ELR (cell line): ENCODE results near the gene CCDC117.
"Not testable (repeated sequence)": the region's sequence is repeated elsewhere in the genome, so short reads cannot be mapped to it uniquely, and the experiment has no call there.

ENCODE experiments used
- DNase-seq: peaks from one replicate; pipeline ENCODE4 v3.0.0-alpha.2; 2015; ENCODE audit warnings: low read depth

CCDC117 gene

DNA sequence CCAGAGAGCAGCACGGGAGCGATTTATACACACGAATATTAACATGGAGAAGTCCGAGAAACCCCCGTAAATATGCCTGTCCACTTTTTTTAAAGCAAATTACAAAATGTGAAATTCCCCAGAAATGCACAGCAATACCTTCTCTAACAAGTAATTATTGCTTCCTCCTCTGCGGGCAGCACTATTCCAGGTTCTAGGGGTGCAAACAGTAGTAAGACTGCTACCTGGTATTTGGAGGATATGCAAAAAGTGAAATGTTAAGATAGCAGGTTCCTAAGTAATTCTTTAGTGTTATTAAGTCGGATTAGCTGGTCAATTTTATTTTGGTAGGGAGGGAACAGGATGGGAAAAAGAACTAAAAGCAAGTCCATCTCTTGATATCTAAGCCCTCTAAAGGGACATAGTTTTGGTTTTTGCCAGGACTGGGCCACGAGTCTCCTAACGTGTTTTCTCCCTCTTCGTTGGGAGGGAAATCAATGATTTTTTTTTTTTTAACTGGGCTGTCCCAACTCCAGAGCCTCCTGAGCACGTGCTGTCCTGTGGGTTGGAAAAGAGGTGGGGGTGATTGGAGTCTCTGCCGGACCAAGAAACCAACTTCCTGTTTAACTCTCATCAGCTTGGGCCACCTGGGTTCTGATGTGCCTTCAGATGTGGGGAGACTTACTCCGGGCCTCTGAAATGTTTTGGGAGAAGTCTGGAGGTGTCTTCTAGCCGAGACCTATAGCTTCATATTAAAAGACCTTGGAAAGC is 29.5 kb downstream of the CCDC117 start:
- DNase-seq = no peak

- peak; percentile 14 for DNase-seq
Observed at GRCh38 chr22:28802595-28803123, 30.2 kb downstream of the CCDC117 start.

DNA sequence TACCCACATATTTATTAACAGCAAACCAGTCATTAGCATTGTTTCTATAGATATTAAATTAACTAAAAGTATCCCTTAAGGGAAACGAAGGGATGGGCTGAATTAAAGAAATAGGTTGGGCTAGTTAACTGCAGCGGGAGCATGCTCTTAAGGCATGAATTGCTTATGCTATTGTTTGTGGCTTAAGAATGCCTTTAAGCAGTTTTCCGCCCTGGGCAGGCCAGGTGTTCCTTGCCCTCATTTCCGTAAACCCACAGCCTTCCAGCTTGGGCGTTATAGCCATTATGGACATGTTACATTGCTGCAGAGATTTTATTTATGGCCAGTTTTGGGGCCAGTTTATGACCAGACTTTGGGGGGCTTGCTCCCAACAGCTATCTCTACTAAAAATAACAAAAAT is 32.9 kb downstream of the CCDC117 start:
- DNase-seq = not testable (repeated sequence)

DNA sequence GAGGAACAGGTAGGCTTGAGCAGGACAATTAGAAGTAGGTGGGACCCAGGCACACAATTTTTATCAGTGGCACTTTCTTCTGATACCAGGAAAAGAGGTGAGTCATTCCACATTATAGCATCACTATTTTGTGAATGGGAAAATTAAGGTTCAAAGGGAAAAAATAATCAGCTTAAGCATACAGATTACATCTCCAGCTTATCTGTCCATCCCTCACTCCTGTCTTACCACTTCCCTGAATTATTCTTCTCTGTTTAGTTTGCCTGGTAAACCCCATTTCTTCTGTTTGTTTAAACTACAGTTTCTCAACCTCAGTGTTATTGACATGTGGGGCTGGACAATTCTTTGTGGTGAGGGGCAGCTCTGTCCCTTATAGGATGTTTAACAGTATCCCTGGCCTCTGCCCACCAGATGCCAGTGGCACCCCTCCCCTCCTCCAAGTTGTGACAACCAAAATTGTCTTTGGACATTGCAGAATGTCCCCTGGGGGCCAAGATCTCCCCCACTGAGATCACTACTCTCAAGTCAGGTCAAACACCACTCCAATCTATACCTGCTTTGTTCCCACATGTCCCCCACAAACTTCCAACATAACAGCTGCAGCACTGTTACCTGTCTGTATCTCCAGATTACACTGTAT is 36.3 kb downstream of the CCDC117 start:
- DNase-seq = no peak

- no peak for DNase-seq
Observed at GRCh38 chr22:28810821-28811491, 38.5 kb downstream of the CCDC117 start.

- no peak for DNase-seq
Observed at GRCh38 chr22:28812516-28812915, 40.0 kb downstream of the CCDC117 start.

- DNase-seq = no peak
Observed at GRCh38 chr22:28813772-28814518, 41.5 kb downstream of the CCDC117 start.

GRCh38 chr22:28815111-28815510 is 42.6 kb downstream of the CCDC117 start:
- DNase-seq = no peak

- no peak for DNase-seq
Observed at GRCh38 chr22:28815729-28816128, 43.2 kb downstream of the CCDC117 start.

- DNase-seq = no peak
Observed at GRCh38 chr22:28817064-28817463, 44.6 kb downstream of the CCDC117 start.

GRCh38 chr22:28817919-28818859 is 45.7 kb downstream of the CCDC117 start:
- DNase-seq = no peak

- DNase-seq = no peak
Observed at GRCh38 chr22:28819253-28820096, 47.0 kb downstream of the CCDC117 start.

DNA sequence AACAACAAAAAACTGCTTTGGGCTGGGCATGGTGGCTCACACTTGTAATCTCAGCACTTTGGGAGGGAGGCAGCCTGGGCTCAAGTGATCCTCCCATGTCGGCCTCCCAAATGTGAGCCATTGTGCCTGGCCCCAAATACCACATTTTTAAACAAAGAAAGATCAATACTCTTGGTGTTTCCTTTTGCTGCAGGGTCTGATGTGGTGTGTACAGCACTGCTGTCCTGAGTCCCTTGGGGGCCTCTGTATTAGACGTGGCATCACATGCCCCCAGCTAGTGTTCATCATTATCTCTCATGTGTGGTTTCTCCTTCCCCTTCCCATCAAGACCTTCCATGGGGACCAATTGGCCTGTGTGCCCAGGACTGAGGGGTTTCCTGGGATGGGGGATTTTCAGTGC is 48.4 kb downstream of the CCDC117 start:
- no peak for DNase-seq

- no peak for DNase-seq
Observed at GRCh38 chr22:28821452-28821851, 49.0 kb downstream of the CCDC117 start.

DNA sequence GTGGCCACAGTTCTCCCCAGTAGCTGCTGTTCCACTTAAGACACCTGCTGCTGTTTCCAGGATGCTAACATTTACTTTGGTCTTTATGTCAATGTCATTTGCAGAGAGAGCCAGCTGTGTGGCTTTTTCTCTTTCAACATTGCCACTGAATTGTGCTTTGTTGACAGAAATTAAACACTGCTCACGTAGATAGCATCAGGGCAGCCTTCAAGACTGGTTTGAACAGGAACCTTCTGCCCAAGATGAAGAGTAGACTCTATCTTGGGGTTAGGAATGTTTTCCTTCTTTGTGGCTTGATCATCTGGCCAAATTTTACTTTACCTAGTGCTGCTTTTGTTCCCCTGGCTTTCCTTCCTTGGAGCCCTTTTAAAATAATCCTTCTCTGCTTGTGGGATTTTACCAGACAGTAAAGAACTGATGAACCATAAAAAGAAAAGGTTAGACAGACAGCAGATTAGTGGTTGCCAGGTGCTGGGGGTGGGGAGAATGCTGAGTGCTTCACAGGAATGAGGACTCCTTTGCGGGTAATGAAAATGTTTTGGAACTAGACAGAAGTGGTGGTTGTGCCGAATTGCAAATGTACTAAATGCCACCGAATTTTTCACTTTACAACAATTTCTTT is 50.5 kb downstream of the CCDC117 start:
- no peak for DNase-seq

DNA sequence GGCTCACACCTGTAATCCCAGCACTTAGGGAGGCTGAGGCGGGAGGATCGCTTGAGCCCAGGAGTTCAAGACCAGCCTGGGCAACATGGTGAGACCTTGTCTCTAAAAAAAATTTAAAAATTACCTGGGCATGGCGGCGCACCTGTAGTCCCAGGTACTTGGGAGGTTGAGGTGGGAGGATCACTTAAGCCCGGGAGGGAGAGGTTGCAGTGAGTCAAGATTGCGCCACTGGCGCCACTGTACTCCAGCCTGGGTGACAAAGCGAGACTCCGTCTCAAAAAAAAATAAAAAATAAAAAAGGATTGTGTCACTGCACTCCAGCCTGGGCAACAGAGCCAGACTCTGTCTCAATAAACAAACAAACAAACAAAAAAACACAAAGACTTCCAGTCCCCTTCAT is 52.0 kb downstream of the CCDC117 start:
- DNase-seq = not testable (repeated sequence)

- DNase-seq = not testable (repeated sequence)
Observed at GRCh38 chr22:28826430-28826829, 53.9 kb downstream of the CCDC117 start.

DNA sequence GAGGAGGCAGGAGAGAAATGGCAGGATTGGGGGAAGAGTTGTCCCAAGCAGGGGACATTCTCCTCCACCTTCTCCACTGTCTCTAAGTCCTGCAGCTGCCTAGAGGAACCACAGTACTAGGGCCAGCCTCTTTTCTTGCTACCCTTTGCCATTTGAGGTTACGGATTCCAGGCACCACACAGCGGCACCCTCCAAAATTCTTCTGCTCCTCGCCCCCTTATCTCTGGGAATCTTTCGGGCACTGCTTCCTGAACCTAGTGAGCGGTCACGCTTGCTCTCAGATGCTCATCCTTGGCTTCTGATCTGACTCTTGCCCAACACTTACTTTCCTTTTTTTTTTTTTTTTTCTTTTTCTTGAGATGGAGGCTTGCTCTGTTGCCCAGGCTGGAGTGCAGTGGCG is 54.4 kb downstream of the CCDC117 start:
- DNase-seq = no peak

DNA sequence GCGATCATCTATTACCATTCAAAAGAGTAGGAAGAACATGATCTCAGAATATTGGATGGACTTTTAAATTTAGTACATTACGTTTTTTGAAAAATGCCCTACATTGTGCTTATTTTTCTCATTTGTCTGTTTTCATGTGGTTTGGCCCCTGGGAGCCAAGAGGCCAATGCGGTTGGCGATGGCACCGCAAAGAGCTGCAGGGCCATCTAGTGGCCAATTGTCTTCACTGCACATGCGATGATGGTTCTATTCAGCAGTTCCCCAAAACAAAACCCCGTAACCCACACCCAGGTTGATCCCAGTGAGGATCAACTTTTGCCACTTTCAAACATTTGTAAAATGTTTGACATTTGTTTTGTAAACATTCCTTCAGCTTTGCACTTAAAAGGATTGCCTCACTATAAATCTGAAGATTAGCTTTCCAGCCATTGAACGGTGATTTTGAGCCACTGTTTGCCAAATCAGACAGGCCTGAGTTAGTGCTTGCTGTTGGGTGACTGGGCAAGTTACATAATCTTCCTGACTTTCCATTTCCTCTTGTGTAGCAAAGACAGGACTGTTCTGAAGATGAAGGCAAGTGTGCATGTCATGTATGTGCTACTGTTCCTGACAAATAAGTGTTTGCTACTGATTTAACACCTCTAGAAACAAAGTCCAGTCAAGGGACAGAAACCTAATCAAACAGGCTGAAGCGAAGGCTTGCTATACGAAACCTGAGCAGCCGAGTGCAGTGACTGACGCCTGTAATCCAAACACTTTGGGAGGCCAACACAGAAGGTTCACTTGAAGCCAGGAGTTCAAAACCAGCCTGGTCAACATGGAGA is 57.1 kb downstream of the CCDC117 start:
- peak; percentile 77 for DNase-seq
